Panc1 (cell line): Measurements from ENCODE around the gene VPS37B. TPM values are rescaled to one million over a fixed set of nuclear protein-coding genes. Genes with fewer than 3 reads are reported as not detected.

Experiments
- ATAC-seq: fragments of 200-7000 bp; cut with Tn5 transposase; 2 replicates; pipeline ENCODE4 v1.9.1; 2020; ENCODE audit warnings: mild to moderate bottlenecking, moderate library complexity
- BruUV-seq: library from RNA; stranded (reverse); fragments of 400-500 nt; replicated peaks from 2 replicates; lab custom pipeline; 2021; lab: Mats Ljungman, UMichigan
- CTCF ChIA-PET: fragments of 300-600 bp; sonication (Branson Sonifier 250); formaldehyde crosslinking; loops from one replicate; lab custom pipeline; 2022; ENCODE audit warnings: antibody characterized with exemption; lab: Charles Lee
- POLR2A ChIA-PET: fragments of 300-600 bp; sonication (Branson Sonifier 250); formaldehyde crosslinking; loops from one replicate; lab custom pipeline; 2022; ENCODE audit warnings: antibody characterized with exemption; lab: Charles Lee
- DNase-seq: peaks from one replicate; pipeline ENCODE4 v3.0.0-alpha.2; 2010; ENCODE audit warnings: low read depth, low spot score
- H3K27ac ChIP-seq: 2 replicates; pipeline ENCODE4 v1.5.1; 2011; ENCODE audit warnings: mild to moderate bottlenecking, low read length, inconsistent platforms
- H3K27me3 ChIP-seq: fragments of 200-500 bp; sonication (Bioruptor generic); 2 replicates; pipeline ENCODE4 v1.6.0; 2014; ENCODE audit warnings: low read length, inconsistent platforms; ENCODE audit not compliant: control insufficient read depth, insufficient read depth
- H3K36me3 ChIP-seq: fragments of 200-500 bp; sonication (Bioruptor generic); 2 replicates; pipeline ENCODE4 v1.5.1; 2014; ENCODE audit warnings: inconsistent platforms, mild to moderate bottlenecking, low read length, moderate library complexity; ENCODE audit not compliant: control insufficient read depth, insufficient read depth
- H3K4me1 ChIP-seq: 2 replicates; pipeline ENCODE4 v1.5.1; 2011; ENCODE audit warnings: inconsistent platforms, mild to moderate bottlenecking, low read length, moderate library complexity; ENCODE audit not compliant: control insufficient read depth, insufficient read depth
- H3K4me3 ChIP-seq, 2 experiments: 2 replicates each; pipeline ENCODE4 v1.5.1; 2011 to 2012; ENCODE audit warnings: low read depth in 2 of 2, low read length in 2 of 2, mild to moderate bottlenecking in 2 of 2, inconsistent platforms in 1 of 2, moderate library complexity in 1 of 2
- H3K9me3 ChIP-seq: fragments of 200-500 bp; sonication (Bioruptor generic); 2 replicates; pipeline ENCODE4 v1.5.1; 2014; ENCODE audit warnings: low read depth, mild to moderate bottlenecking, inconsistent platforms, low read length, moderate library complexity; ENCODE audit not compliant: control insufficient read depth, insufficient read depth
- CTCF ChIP-seq: fragments of 450-650 bp; IDR thresholded peaks from 2 replicates; pipeline ENCODE4 v1.5.1; 2017; ENCODE audit warnings: mild to moderate bottlenecking
- POLR2AphosphoS5 ChIP-seq: IDR thresholded peaks from 2 replicates; pipeline ENCODE4 v1.6.1; 2012; ENCODE audit warnings: mild to moderate bottlenecking, low read depth, low read length, moderate library complexity
- REST ChIP-seq, 2 experiments: IDR thresholded peaks; 2 replicates each; pipeline ENCODE4 v1.6.1; 2011 to 2012; ENCODE audit warnings: low read depth in 2 of 2, control low read depth in 1 of 2, low read length in 1 of 2, mild to moderate bottlenecking in 1 of 2, moderate library complexity in 1 of 2; ENCODE audit not compliant: insufficient read depth in 1 of 2
- SIN3A ChIP-seq: IDR thresholded peaks from 2 replicates; pipeline ENCODE4 v1.6.1; 2012; ENCODE audit warnings: low read depth, mild to moderate bottlenecking, low read length, moderate library complexity, borderline replicate concordance; ENCODE audit not compliant: insufficient read depth
- TCF7L2 ChIP-seq: IDR thresholded peaks from 2 replicates; pipeline ENCODE4 v1.6.1; 2011; ENCODE audit warnings: mild to moderate bottlenecking, low read depth, low read length, inconsistent platforms
- in situ Hi-C: cut with HindIII; loops from 2 replicates; pipeline ENCODE4 v1.10.0; 2016; ENCODE audit warnings: low sequenced_read_pairs, low pct_unique_long_range_greater_than_20kb
- intact Hi-C: fragments of 100-400 bp; cut with micrococcal nuclease; formaldehyde crosslinking; loops from one replicate; pipeline ENCODE4 v1.10.0; 2022; ENCODE audit not compliant: unreplicated experiment
- total RNA-seq: library from RNA; stranded (reverse); gene quantifications from one replicate; pipeline ENCODE4 v1.2.1, GENCODE V29; 2021; ENCODE audit not compliant: unreplicated experiment

VPS37B gene
- total RNA-seq, 1 experiment from 2014 or later = 76.7 TPM

GRCh38 chr12:122882908-122883558, 12.9 kb downstream of the VPS37B start:
- H3K27me3 ChIP-seq = no peaks in the 10 kb centered on the region
- intact Hi-C loops (no loop called here), in situ Hi-C loops (no loop called here)
- DNase-seq (no peak), ATAC-seq (no peak)
- POLR2A ChIA-PET = interaction anchor here (0.5 to 0.6 kb wide), 2 partner anchors 60 to 79 kb away, joined by 5 read pairs; no protein-coding TSS in a partner anchor
- H3K27ac ChIP-seq = peak overlapping the region; percentile 100
- no peak overlapping the region for H3K4me3 ChIP-seq
- peaks cover 93% of the 10 kb centered on the region for H3K4me1 ChIP-seq
- no peaks in the 10 kb centered on the region for H3K9me3 ChIP-seq
- CTCF ChIA-PET = no interaction called here
- TF ChIP-seq TCF7L2 (no peak), POLR2AphosphoS5 (no peak)
- no peaks in the 10 kb centered on the region for H3K36me3 ChIP-seq
- no TSS peak for BruUV-seq

GRCh38 chr12:122880668-122881067, 15.3 kb downstream of the VPS37B start:
- no peak for DNase-seq
- ATAC-seq = peak; percentile 86

GRCh38 chr12:122880155-122880667, 15.7 kb downstream of the VPS37B start:
- Histone ChIP-seq H3K4me1 (peaks cover 98% of the 10 kb centered on the region), H3K36me3 (peaks cover 2% of the 10 kb centered on the region; the same call in 1 of the 2 replicates), H3K4me3 (no peak overlapping the region), H3K27ac (peak overlapping the region; percentile 100), H3K9me3 (no peaks in the 10 kb centered on the region), H3K27me3 (no peaks in the 10 kb centered on the region)
- CTCF ChIA-PET = interaction anchor here (1.1 to 1.4 kb wide), 2 partner anchors 14 to 20 kb away, joined by 3 to 7 read pairs; no protein-coding TSS in a partner anchor
- in situ Hi-C loops (no loop called here), intact Hi-C loops (no loop called here)
- TF ChIP-seq CTCF (no peak), TCF7L2 (no peak), REST (IDR thresholded peaks at IDR 0.05; ENCODE audit: insufficient read depth in 1 of 2, low read depth in 2 of 2, low read length in 1 of 2) (no peak)
- ATAC-seq = no peak
- no TSS peak for BruUV-seq
- POLR2A ChIA-PET = interaction anchor here (0.7 to 1.1 kb wide), 3 partner anchors 9 to 95 kb away, joined by 3 to 4 read pairs (median 3); no protein-coding TSS in a partner anchor
- no peak for DNase-seq

More at GRCh38 chr12:122880668-122881067, 15.3 kb downstream of the VPS37B start:
- intact Hi-C loops (no loop called here), in situ Hi-C loops (no loop called here)
- ChIA-PET CTCF (interaction anchor here (1.4 kb wide), 1 partner anchor 20 kb away, joined by 7 read pairs; no protein-coding TSS in a partner anchor), POLR2A (interaction anchor here (0.7 to 1.1 kb wide), 2 partner anchors 8 to 95 kb away, joined by 3 to 4 read pairs; no protein-coding TSS in a partner anchor)
- no peak overlapping the region for H3K4me3 ChIP-seq
- no peaks in the 10 kb centered on the region for H3K27me3 ChIP-seq
- TF ChIP-seq TCF7L2 (no peak), POLR2AphosphoS5 (no peak), SIN3A (no peak), CTCF (peak; percentile 86)
- H3K9me3 ChIP-seq = no peaks in the 10 kb centered on the region
- H3K27ac ChIP-seq = peak overlapping the region; percentile 100
- peaks cover 95% of the 10 kb centered on the region for H3K4me1 ChIP-seq
- H3K36me3 ChIP-seq = peaks cover 2% of the 10 kb centered on the region; the same call in 1 of the 2 replicates
- BruUV-seq = no TSS peak
